HuH-7 (cell line): ENCODE data around the gene KCNG1.
"Not testable (repeated sequence)": the region's sequence is repeated elsewhere in the genome, so short reads cannot be mapped to it uniquely, and the experiment has no call there.

Source experiments
- DNase-seq: peaks from one replicate; pipeline ENCODE4 v3.0.0; 2011; ENCODE audit warnings: low spot score

KCNG1 gene, protein sequence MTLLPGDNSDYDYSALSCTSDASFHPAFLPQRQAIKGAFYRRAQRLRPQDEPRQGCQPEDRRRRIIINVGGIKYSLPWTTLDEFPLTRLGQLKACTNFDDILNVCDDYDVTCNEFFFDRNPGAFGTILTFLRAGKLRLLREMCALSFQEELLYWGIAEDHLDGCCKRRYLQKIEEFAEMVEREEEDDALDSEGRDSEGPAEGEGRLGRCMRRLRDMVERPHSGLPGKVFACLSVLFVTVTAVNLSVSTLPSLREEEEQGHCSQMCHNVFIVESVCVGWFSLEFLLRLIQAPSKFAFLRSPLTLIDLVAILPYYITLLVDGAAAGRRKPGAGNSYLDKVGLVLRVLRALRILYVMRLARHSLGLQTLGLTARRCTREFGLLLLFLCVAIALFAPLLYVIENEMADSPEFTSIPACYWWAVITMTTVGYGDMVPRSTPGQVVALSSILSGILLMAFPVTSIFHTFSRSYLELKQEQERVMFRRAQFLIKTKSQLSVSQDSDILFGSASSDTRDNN

DNA sequence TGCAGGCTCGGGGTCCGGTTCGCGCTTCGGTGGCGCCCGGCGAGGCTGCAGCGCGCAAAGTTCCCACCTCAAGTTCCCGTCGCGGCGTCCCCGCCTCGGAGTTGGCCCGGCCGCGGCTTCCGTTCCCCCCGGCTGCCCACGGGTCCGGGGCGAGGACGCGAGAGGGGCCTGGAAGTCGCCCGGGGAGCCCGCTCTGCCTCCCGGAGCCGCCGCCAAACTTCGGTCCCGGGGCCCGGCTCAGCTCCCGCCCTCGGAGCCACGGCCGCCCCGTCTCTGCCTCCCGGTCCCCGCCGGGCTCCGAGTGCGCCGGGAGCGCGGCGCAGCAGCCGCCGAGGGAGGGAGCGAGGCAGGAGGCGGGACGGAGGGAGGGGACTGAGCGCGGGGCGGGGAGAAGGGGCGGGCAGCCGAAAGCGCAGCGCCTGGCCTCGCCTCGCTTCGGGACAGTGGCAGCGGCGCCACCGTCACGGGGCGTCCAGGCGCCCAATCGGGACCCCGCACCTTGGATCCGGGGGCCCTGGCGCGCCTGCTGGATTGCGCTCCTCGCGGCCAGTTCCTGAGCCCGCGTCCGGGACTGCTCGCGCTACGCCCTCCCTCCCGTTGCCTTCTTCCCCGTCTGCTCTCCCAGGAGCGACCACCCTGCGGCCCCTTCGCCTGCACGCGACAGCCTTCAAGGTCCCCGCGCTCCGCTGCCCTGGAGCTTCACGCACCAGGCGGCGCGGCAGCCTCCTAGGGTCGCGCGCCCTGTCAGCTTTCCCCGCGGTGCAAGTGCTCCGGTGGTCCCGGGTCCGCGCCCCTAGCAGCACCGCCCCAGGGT lies at the start of gene KCNG1:
Gene KCNG1, minus strand, starts transcription at position 305 of the 814 bp plus-strand sequence. CDS start 12,769 bp downstream, outside the sequence.
- DNase-seq, result no peak

DNA sequence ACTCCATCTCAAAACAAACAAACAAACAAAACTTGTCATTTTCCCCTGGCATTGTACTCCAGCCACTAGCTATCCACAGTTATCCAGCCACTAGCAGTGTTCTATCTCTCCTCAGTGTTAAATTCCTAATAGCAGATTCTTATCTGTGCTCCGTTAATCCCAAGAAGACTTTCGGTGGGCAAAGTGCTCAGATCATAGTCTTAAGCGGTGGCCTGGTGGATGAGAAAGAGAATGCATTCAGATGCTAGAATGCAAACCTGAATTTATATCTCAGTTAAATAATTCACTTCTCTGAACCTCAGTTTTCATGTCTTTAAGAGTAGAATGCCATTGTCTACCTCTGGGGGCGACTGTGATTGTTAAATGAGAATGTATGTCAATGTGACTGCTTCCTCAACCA lies 47.7 kb upstream of the KCNG1 start:
- no peak for DNase-seq

DNA sequence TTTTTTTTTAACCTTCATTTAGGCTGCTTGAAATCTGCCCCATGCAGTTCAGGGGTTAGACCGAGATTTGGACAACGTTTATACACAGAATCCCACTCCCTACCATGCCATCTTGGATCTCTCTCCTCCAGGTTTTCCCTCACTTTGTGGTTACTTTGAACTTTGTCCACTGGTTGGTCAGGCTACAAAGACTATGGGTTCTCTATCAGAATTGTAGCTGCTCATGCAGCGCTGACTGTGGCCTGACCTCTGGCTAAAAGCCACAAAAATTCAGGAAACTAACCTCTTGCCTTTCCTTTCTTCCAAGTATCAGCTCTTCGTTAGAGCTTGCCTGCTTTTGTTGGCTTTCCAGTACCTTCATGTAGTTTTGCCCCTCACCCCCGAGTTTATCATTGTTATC lies 44.9 kb upstream of the KCNG1 start:
- DNase-seq, result peak; percentile 18

DNA sequence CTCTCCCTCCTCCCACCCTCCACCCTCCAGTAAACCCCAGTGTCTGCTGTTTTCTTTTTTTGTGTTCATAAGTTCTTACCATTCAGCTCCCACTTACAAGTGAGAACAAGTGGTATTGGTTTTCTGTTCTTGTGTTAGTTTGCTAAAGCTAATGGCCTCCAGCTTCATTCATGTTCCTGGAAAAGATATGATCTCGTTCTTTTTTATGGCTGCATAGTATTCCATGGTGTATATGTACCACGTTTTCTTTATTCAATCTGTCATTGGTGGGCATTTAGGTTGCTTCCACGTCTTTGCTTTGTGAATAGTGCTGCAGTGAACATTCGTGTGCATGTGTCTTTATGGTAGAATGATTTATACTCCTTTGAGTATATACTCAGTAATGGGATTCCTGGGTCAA lies 42.7 kb upstream of the KCNG1 start:
- no peak for DNase-seq

DNA sequence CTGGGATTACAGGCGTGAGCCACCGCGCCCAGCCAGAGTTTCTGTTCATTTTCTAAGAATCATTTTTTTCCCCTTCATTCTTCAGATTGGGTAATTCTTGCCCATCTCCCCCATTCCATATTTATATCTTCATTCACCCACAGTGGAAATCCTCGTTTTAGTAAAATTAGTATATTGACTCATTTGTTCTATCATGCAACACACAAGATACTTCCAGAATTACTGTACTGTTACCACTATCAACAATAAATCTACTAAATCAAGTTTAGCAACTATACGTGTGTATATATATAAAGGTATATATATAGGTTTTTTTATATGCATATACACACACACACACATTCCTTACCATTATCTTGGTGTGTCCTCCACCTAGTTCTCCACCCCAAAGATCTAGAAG lies 41.2 kb upstream of the KCNG1 start:
- no peak for DNase-seq

DNA sequence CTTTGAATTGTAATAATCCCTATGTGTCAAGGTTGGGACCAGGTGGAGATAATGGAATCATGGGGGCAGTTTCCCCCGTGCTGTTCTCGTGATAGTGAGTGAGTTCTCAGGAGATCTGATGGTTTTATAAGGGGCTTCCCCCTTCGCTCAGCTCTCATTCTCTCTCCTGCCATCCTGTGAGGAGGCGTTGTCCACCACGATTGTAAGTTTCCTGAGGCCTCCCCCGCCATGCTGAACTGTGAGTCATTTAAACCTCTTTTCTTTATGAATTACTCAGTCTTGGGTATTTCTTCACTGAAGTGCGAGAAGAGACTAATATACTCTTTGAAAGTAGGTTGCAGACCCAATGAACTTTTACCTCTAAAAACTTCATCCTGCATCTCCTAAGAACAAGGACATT lies 39.2 kb upstream of the KCNG1 start:
- no peak for DNase-seq

DNA sequence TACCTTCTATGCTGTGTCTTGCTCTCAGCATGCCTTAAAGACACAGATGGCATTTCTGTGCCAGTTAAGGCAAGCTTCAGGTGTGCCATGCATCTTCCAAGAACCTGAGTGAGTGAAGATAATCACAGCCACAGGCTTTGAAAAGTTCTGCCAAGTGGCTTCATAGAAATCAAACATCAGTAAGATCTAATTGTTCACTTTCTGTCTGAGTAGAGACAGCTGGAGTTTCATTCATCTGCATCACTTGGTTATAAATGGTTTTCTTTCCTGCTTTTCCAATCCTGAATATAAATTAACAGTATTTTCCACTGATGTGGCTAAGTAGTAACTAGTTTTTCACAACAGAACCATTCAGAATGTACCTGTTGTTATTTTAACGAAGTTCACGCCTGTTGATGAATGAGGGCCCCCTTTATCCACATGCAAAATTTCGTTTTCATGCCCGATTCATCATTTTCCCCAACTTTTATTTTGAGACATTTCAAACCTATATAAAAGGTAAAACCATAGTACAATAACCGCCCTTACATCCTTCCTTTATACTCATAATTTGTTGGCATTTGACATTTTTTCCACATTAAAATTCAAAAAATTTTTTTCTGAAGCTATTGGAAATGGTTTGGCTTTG lies 38.6 kb upstream of the KCNG1 start:
- no peak for DNase-seq

DNA sequence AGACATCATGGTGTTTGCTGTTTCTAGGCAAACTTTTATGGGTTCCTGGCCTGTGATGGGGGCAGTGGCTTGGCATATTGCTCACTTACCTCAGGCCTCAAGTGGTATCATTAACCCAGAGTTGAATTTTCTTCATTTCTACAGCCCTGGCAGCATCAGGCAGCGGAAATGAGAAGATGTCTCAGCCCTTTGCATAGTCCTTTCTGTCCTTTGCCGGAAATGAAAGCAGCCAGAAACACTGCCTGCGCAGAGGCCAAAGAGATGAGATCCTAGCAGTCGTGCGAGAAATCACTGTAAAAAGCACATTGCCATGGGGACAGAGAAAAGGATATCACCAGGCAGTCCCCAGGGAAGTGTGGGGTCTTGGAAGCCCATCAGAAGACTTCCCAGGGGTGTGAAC lies 37.4 kb upstream of the KCNG1 start:
- DNase-seq, result no peak

DNA sequence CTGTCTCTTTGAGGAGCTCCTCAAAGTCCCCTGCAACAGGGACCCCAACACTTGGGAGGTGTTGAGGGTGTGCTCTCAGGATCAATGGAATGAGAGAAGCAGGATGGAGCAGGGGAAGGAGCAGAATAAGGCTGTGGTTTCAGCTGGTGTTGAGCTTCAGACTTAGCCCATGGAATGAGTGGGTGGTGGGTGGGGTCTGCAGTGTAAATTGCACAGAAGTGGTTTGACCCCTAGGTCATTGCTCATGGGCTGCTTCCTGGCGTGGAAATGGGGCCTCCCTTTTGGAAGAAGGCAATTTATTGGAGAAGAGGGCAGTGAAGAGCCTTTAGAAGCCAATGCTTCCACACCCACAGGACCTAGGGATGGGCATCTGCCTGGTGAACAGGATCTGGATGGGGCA lies 37.0 kb upstream of the KCNG1 start:
- DNase-seq, result no peak

DNA sequence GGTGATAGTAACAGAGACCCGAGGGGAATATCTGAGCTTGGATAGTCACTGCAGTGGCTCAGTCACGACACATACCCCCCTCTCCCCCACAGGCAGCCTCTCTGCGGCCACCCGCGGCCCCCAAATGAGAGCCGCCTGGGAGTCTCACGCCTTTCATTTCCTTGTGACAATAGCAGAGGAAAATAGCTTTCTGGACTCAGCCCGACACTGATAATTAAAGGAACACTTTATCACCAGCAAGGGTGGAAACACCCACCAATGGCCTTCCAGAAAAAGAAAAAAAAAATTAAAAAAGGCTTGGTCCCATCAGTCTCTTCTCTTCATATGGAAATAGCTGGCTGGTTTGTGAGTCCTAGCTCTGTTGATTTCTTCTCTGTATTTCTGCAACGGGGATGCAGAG lies 35.1 kb upstream of the KCNG1 start:
- no peak for DNase-seq

DNA sequence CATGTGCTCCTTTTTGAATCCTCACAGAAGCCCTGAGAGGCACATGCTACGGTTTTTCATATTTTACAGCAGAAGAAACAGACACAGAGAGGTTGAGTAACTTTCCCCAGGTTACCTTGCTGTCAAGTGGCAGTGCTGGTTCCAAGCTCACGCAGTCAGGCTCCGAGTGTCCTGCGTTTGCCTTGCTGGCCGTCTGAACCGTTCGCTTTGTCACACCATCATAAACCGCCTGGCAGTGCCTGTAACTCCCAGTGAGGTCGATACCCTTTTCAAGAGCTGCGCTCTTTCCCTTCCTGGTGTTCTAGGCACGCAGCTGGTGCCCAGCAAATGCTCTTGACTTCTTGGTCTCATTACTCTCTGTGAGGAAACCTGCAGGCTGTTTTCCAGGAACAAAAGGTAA lies 31.3 kb upstream of the KCNG1 start:
- no peak for DNase-seq

DNA sequence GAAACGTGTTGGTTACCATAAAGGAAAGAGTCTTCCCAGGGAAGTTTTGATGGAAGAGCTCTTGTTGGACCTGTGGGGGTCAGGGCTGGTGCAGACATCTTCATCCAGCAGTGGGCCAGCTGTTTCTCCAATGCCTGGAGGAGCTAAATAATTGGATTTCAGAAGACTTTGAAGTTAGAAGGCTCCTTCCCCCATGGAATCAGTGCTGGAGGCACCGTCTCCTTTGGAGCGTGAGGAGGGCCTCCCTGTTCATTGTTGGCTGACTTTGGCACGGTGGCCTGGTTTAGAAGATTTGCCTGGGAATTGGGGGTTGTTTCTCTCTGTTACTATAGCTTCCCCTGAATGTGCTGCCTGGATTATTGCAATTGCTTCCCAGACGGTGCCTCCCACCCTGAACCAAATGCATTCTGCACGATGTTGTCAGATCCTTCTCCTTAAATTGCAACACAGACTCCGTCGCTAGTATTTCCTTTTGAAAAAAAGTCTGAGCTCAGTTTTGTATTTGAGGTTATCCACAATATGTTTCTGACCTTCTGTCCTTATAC lies 27.7 kb upstream of the KCNG1 start:
- DNase-seq, result no peak

DNA sequence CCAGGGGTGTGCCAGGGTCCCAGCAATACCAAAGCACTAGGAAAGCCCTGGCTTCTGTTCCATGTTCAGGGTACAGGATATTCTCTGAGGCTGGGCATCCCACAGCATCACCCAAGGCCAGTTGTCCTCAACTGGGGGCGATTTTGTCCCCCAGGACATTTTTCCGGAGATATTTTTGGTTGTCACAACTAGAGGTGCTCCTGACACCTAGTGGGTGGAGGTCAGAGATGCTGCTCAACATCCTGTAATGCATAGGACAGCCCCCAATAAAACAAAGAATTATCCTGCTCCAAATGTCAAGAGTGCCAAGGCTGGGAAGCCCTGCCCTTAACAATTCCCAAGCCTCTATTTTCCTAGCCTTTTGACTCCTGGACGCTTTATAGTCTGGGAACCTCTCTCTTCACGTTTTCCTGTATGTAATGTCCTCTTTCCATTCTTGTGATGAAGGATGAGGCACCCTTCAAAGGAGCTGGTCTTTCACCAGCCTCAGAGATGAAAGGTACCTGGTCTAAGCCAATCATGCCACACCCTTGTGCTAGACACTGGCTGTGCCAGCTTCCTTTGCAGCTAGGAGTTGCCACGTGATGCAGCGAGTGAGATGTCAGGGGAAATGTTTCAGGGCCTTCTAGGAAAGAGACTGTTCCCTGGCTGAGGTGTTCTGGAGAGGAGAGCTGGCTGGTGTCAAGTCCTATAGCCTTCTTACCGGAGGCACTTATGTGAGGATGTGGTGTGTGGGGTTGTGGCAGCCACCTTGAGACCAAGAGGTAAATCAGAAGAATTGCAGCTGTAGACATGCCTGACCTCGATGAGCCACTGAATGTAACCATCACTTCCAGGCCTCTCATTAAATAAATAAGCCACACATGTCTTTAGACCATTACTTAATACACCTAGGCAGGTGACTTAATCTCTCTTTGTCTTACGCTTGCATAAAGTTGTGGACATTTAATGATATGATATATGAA lies 23.4 kb upstream of the KCNG1 start:
- no peak for DNase-seq

DNA sequence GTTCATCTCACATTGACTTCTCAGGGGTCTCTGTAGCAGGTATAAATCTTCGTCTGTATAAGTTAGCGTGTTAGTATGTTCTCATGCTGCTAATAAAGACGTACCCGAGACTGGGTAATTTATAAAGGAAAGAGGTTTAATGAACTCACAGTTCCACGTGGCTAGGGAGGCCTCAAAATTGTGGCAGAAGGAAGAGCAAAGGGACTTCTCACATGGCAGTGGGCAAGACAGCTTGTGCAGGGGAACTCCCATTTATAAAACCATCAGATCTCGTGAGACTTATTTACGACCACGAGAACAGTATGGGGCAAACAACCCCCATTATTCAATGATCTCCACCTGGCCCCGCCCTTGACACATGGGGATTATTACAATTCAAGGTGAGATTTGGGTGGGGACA lies 22.6 kb upstream of the KCNG1 start:
- DNase-seq, result not testable (repeated sequence)

DNA sequence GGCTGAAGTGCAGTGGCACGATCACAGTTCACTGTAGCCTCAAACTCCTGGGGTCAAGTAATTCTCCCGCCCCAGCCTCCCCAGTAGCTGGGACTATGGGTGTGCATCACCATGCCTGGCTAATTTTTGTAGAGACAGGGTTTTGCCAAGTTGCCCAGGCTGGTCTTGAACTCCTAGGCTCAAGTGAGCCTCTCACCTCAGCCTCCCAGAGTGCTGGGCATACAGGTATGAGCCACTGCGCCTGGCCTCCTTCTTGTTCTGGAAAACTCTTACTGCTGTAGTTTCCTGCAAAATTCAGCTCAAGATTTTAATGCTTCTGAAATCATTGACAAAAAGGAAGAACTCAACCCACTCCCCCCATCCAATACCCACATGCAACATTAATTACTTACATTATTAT lies 21.9 kb upstream of the KCNG1 start:
- no peak for DNase-seq

DNA sequence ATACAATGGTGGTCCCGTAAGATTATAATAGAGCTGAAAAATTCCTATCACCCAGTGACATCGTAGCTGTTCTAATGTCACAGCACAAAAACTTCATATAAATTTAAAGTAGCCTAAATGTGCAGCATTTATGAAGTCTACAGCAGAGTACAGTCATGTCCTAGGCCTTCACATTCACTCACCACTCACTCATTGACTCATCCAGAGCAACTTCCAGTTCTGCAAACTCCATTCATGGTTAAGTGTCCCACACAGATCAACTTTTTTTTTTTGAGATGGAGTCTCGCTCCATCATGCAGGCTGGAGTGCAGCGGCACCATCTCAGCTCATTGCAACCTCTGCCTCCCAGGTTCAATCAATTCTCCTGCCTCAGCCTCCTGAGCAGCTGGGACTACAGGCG lies 20.9 kb upstream of the KCNG1 start:
- no peak for DNase-seq

DNA sequence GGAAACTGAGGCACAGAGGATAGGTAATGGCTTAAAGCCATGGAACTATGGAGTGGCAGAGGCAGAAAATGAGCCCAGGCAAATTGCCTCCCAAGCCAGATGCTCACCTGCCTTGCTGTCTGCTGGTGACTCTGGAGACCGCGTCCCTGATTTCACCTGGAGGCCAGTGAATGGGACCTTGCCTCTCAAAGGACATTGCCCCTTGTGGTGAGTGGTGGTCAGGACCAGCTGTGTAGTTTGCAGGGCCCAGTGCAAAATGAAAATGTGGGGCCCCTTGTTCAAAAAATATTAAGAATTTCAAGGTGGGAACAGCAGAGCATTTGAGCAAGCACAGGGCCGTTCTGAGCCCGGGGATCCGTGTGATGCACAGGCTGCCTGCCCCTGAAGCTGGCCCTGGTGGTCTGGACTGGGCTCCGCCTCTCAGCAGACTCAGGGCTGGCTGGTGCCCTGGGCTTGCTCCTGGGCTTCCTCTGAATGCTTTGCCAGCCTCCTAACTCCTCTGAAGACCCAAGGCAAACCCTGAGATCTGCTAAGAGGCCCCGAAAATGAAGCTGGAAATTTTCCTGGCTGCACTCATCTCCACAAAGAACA lies 19.8 kb upstream of the KCNG1 start:
- DNase-seq, result no peak

DNA sequence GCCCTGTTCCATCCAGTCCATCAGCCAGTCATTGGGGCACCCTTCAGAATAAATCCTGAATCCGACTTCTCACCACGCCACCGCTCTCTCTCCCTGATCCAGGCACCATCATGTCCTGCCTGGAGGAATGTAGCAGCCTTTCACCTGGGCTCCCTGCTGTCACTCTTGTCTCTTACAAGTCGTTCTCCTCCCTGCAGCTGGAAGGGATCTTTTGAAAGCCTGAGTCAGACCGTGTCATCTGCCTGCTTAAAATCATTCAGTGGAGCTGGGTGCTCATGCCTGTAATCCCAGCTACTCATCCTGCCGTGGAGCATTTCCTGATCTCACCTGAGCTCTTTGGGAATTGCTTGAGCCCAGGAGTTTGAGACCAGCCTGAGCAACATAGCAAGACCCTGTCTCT lies 19.2 kb upstream of the KCNG1 start:
- DNase-seq, result no peak

DNA sequence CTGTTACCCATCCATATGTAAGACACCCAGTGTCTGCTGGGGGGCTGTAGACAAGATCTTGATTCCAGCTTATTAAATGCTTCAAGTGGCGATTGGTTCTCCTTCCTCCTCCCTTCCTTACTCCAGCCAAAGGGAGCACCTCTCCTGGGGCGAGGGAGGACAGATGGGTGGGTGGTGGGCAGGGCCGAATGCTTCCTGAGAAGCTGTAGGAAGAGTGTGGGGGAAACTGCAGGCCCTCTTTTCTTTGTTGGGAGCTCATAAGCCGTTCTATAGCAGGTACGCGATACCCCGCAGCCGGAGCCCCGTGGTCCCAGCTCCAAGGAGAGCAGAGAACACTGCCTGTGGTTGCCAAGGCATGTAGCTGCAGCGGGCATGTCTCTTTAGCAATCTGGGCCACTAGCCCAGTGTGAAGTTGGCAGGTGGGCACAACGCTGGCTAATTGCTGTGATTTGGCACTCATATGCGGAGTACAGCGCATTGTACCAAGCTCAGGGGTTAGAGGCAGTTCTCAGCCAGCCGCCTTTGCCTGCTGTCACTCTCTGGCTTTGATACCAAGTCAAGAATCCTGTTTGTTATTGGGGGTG lies 14.7 kb upstream of the KCNG1 start:
- DNase-seq, result no peak

DNA sequence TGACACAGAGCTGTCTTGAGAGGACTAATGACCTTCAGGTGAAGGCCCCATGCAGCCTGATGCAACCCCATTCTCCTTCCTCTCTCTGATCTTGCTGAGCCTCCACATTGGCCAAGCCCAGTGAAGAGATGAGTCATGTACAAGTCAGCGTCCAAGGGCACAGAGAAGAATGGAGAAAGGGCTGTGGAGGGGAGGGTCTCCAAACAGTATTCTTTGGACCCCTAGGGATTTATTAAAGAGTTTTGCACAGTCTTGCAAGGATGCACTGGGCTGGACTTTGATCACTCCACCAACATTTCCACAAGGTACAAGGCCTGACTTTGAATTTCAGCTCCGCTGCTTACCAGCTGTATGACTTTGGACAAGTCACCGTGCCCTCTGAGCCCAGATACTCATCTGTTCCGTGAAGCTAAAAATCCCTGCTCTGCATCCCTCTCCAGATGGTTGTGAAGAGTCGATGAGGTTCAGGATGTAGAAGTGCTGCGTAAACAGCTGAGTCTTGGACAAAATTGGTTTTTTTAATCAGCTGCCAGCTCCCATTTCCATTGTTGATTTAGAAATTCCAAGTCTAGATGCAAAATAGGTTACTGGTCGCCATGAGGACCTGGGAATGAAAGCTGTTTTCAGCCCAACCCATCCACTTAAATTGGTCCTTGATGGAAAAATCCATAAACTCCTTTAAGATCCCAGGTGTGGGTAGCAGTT lies 14.1 kb upstream of the KCNG1 start:
- no peak for DNase-seq
